Gastrocnemius medialis (tissue), 4 donors: ENCODE data around the gene APBB1. TPM values are rescaled to one million over a fixed set of nuclear protein-coding genes. Genes with fewer than 3 reads are reported as not detected.
A peak's percentile ranks its signal among the peaks of the same experiment; 100 is the strongest.

Source experiments
- ATAC-seq, 2 donors: fragments of 150-250 bp; one replicate each; pipeline ENCODE4 v1.9.1; 2016
- DNase-seq, 2 donors: peaks; one replicate each; pipeline ENCODE4 v3.0.0-alpha.2; 2019
- H3K27ac ChIP-seq, 4 donors: fragments of 200-600 bp; sonication (generic); 1 replicate in 1 of 4; 2 replicates in 3 of 4; pipeline ENCODE4 v1.5.1; 2016 to 2018; ENCODE audit warnings: mild to moderate bottlenecking in 2 of 4, moderate library complexity in 1 of 4
- H3K27me3 ChIP-seq, 3 donors: fragments of 200-600 bp; sonication (generic) in 2 of 3; 1 replicate in 1 of 3; 2 replicates in 2 of 3; pipeline versions ENCODE4 v1.5.1 to v1.6.0; 2016 to 2019; ENCODE audit warnings: mild to moderate bottlenecking in 1 of 3, moderate library complexity in 1 of 3
- H3K36me3 ChIP-seq, 2 donors: fragments of 200-600 bp; sonication (generic) in 1 of 2; one replicate each; pipeline ENCODE4 v1.5.1; 2017 to 2018
- H3K4me1 ChIP-seq, 2 donors: fragments of 200-600 bp; sonication (generic) in 1 of 2; one replicate each; pipeline ENCODE4 v1.5.1; 2016 to 2017; ENCODE audit warnings: mild to moderate bottlenecking in 2 of 2
- H3K4me3 ChIP-seq, 4 donors: fragments of 200-600 bp; sonication (generic) in 3 of 4; 1 replicate in 1 of 4; 2 replicates in 3 of 4; pipeline ENCODE4 v1.5.1; 2016 to 2019; ENCODE audit warnings: mild to moderate bottlenecking in 2 of 4
- H3K9me3 ChIP-seq, 3 donors: fragments of 200-600 bp; sonication (generic) in 2 of 3; 1 replicate in 1 of 3; 2 replicates in 2 of 3; pipeline ENCODE4 v1.5.1; 2016 to 2019
- CTCF ChIP-seq, 5 experiments: fragments of 450-650 bp in 3 of 5; fragments of 200-600 bp in 2 of 5; sonication (generic) in 2 of 5; IDR thresholded peaks in 4 of 5; conservative IDR thresholded peaks in 1 of 5; 1 replicate in 4 of 5; 2 replicates in 1 of 5; pipeline ENCODE4 v1.5.1; 2016 to 2019; ENCODE audit warnings: antibody characterized with exemption in 5 of 5, mild to moderate bottlenecking in 3 of 5, moderate library complexity in 3 of 5
- POLR2A ChIP-seq, 2 donors: fragments of 450-650 bp; IDR thresholded peaks; one replicate each; pipeline ENCODE4 v1.6.1; 2017; ENCODE audit warnings: antibody characterized with exemption in 2 of 2, mild to moderate bottlenecking in 2 of 2, moderate library complexity in 2 of 2
- in situ Hi-C, 4 donors: fragments of 200-750 bp; cut with MboI; loops; one replicate each; pipeline versions ENCODE4 v1.15.0 to v1.8.0; 2017; ENCODE audit warnings: low sequenced_read_pairs in 4 of 4
- intact Hi-C: fragments of 100-400 bp; cut with DNase I; formaldehyde crosslinking; loops from one replicate; pipeline ENCODE4 v1.15.1; 2023; ENCODE audit warnings: low total_unique reads
- total RNA-seq, 4 donors: library from RNA; depleted of rRNA; stranded (reverse); fragments of >200 nt; gene quantifications; one replicate each; pipeline versions ENCODE4 v1.1.0 to v1.2.3, GENCODE V29; 2016

Gene APBB1
- total RNA-seq, 4 donors from 2014 or later = 18.5 to 49.2 (median 46.2) TPM

GRCh38 chr11:6417907-6418556, 862 bp downstream of the APBB1 start:
- intact Hi-C loops = loop anchor here (2.0 kb wide), 1 partner anchor 25 kb away; no protein-coding TSS in a partner anchor
- Histone ChIP-seq H3K4me1 (peaks cover 14 to 15% of the 10 kb centered on the region in 2 donors), H3K4me3 (peak overlapping the region; percentile 69 to 99 (median 92)), H3K36me3 (no peaks in the 10 kb centered on the region), H3K27me3 (no peaks in the 10 kb centered on the region), H3K27ac (peak overlapping the region; percentile 78 to 92 (median 86)), H3K9me3 (no peaks in the 10 kb centered on the region)
- DNase-seq (no peak), ATAC-seq (no peak)
- TF ChIP-seq POLR2A (IDR thresholded peaks at IDR 0.05) (no peak), CTCF (IDR thresholded peaks at IDR 0.05 in 4 of 5, conservative IDR thresholded peaks at IDR 0.05 in 1 of 5) (no peak)
- in situ Hi-C loops = no loop called here

GRCh38 chr11:6415797-6416196, 3.1 kb downstream of the APBB1 start:
- DNase-seq (no peak), ATAC-seq (no peak)
- intact Hi-C loops (no loop called here), in situ Hi-C loops (no loop called here)
- Histone ChIP-seq H3K36me3 (no peaks in the 10 kb centered on the region), H3K4me3 (no peak overlapping the region), H3K9me3 (no peaks in the 10 kb centered on the region), H3K27me3 (no peaks in the 10 kb centered on the region), H3K27ac (no peak overlapping the region), H3K4me1 (peaks cover 14 to 15% of the 10 kb centered on the region in 2 donors)
- no peak for TF ChIP-seq CTCF (IDR thresholded peaks at IDR 0.05 in 4 of 5, conservative IDR thresholded peaks at IDR 0.05 in 1 of 5)
- no peak for TF ChIP-seq POLR2A (IDR thresholded peaks at IDR 0.05)

- Histone ChIP-seq H3K36me3 (no peaks in the 10 kb centered on the region), H3K4me1 (peaks cover 13 to 14% of the 10 kb centered on the region in 2 donors), H3K27ac (no peak overlapping the region), H3K27me3 (no peaks in the 10 kb centered on the region), H3K9me3 (no peaks in the 10 kb centered on the region), H3K4me3 (no peak overlapping the region)
- TF ChIP-seq CTCF (IDR thresholded peaks at IDR 0.05 in 4 of 5, conservative IDR thresholded peaks at IDR 0.05 in 1 of 5) = no peak
- no peak for TF ChIP-seq POLR2A (IDR thresholded peaks at IDR 0.05)
- no peak for ATAC-seq
- in situ Hi-C loops (no loop called here), intact Hi-C loops (no loop called here)
- DNase-seq = no peak
Measured at GRCh38 chr11:6414874-6415328, 4.0 kb downstream of the APBB1 start.

- ATAC-seq = no peak
- TF ChIP-seq CTCF (IDR thresholded peaks at IDR 0.05 in 4 of 5, conservative IDR thresholded peaks at IDR 0.05 in 1 of 5) (no peak), POLR2A (IDR thresholded peaks at IDR 0.05) (no peak)
- Histone ChIP-seq H3K36me3 (no peaks in the 10 kb centered on the region), H3K9me3 (no peaks in the 10 kb centered on the region), H3K27ac (no peak overlapping the region), H3K4me1 (peaks cover 8 to 10% of the 10 kb centered on the region in 2 donors), H3K4me3 (no peak overlapping the region), H3K27me3 (no peaks in the 10 kb centered on the region)
- no peak for DNase-seq
- in situ Hi-C loops = no loop called here
- intact Hi-C loops = no loop called here
Measured at GRCh38 chr11:6413791-6414201, 5.1 kb downstream of the APBB1 start.
